Chondrocyte (in vitro differentiated cells): ENCODE data around the gene ANO2. TPM values are rescaled to one million over a fixed set of nuclear protein-coding genes. Genes with fewer than 3 reads are reported as not detected.

Source experiments
- DNase-seq: peaks from one replicate; pipeline ENCODE4 v3.0.0; 2021; ENCODE audit warnings: mixed read lengths, low spot score
- H3K27ac Mint-ChIP-seq: one replicate; pipeline ENCODE4 v1.8.0; 2021; ENCODE audit warnings: mild to moderate bottlenecking, moderate library complexity, mixed read lengths; ENCODE audit not compliant: unreplicated experiment
- H3K27me3 Mint-ChIP-seq: 2 replicates; pipeline ENCODE4 v1.8.0; 2021; ENCODE audit warnings: low read depth, mixed read lengths
- H3K36me3 Mint-ChIP-seq: 2 replicates; pipeline ENCODE4 v1.8.0; 2021; ENCODE audit warnings: low read depth, mixed read lengths
- H3K4me1 Mint-ChIP-seq: 2 replicates; pipeline ENCODE4 v1.8.0; 2021; ENCODE audit warnings: low read depth, mild to moderate bottlenecking, mixed read lengths
- H3K4me3 Mint-ChIP-seq: one replicate; pipeline ENCODE4 v1.8.0; 2021; ENCODE audit warnings: mild to moderate bottlenecking, moderate library complexity, mixed read lengths; ENCODE audit not compliant: unreplicated experiment
- H3K9me3 Mint-ChIP-seq: 2 replicates; pipeline ENCODE4 v1.8.0; 2021; ENCODE audit warnings: low read depth, mixed read lengths
- CTCF ChIP-seq: fragments of 200-600 bp; sonication (generic); IDR thresholded peaks from 2 replicates; pipeline ENCODE4 v1.5.0; 2021; ENCODE audit warnings: antibody characterized with exemption, mild to moderate bottlenecking, moderate library complexity
- total RNA-seq: library from RNA; stranded (reverse); gene quantifications from 3 replicates; pipeline ENCODE4 v1.2.1, GENCODE V29; 2021

ANO2 gene
- total RNA-seq, 1 donor from 2014 or later, result 0.47 TPM

- Mint-ChIP-seq H3K9me3 (peaks cover 10% of the 10 kb centered on the region), H3K4me3 (no peak overlapping the region), H3K27ac (no peak overlapping the region), H3K4me1 (peaks cover 19% of the 10 kb centered on the region), H3K27me3 (no peaks in the 10 kb centered on the region), H3K36me3 (peaks cover under 1% of the 10 kb centered on the region)
- no peak for DNase-seq
- no peak for TF ChIP-seq CTCF
These were observed 387.9 kb downstream of the ANO2 start for GRCh38 chr12:5556946-5557673.

DNA sequence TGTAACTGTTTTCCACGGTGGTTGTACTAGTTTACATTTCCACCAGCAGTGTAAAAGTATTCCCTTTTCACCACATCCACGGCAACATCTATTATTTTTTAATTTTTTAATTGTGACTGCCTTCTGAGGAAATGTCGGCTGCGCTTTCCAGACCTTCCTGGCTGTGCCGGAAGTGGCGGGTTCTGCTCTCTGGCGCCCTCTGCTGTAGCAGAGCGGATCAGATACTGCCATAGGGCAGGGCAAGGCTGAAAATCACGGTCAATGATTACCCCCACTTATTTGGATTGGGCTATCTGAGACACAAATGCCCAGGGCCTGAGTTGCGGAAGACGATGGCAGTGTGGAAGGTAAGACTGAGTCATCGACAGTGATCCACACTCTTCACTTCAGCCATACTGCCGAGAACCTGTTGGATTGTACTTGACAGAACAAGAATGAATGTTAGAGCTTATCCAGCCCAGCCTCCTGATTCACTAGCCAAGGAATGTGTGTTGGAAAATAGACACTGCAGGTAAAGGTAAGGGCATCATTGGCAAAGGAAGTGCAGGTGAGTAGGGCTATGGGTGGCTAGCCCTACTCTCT lies 388.9 kb downstream of the ANO2 start:
- DNase-seq, result no peak
- peak; percentile 58 for TF ChIP-seq CTCF
- H3K4me1 Mint-ChIP-seq, result peaks cover 19% of the 10 kb centered on the region

GRCh38 chr12:5554711-5555110 lies 390.3 kb downstream of the ANO2 start:
- Mint-ChIP-seq H3K36me3 (peaks cover 2% of the 10 kb centered on the region), H3K9me3 (peaks cover 15% of the 10 kb centered on the region), H3K27ac (no peak overlapping the region), H3K27me3 (peaks cover 10% of the 10 kb centered on the region), H3K4me1 (peaks cover 8% of the 10 kb centered on the region), H3K4me3 (no peak overlapping the region)
- DNase-seq, result no peak
- no peak for TF ChIP-seq CTCF

More for the DNA sequence above, 388.9 kb downstream of the ANO2 start:
- Mint-ChIP-seq H3K27ac (no peak overlapping the region), H3K27me3 (peaks cover 6% of the 10 kb centered on the region), H3K36me3 (peaks cover 2% of the 10 kb centered on the region), H3K4me3 (no peak overlapping the region), H3K9me3 (peaks cover 16% of the 10 kb centered on the region)

DNA sequence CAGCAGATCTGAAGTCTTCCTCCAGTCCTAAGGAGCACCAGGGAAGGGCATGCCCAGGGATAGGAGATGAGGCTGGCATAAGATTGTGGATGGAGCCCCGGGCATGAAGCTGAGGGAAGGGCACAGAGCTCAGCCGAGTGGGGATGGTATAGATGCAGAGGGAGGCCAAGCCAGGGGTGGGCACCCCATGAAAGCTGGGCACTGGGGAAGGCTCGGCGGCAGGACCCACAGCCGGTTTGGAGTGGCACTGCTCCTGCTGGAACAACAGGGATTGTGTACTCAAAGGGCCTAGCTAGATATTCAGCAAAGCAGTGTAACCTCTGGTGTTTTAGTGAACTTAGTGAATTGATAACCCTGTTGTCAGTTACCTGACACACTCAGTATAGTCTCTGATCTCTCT lies 396.0 kb downstream of the ANO2 start:
- peaks cover 2% of the 10 kb centered on the region for H3K36me3 Mint-ChIP-seq
- H3K27ac Mint-ChIP-seq, result no peak overlapping the region
- H3K4me1 Mint-ChIP-seq, result no peaks in the 10 kb centered on the region
- H3K4me3 Mint-ChIP-seq, result no peak overlapping the region
- H3K27me3 Mint-ChIP-seq, result peaks cover 15% of the 10 kb centered on the region
- TF ChIP-seq CTCF, result no peak
- DNase-seq, result no peak
- H3K9me3 Mint-ChIP-seq, result peaks cover 20% of the 10 kb centered on the region

GRCh38 chr12:5548152-5548943 lies 396.7 kb downstream of the ANO2 start:
- DNase-seq, result no peak
- Mint-ChIP-seq H3K4me1 (no peaks in the 10 kb centered on the region), H3K36me3 (peaks cover 2% of the 10 kb centered on the region), H3K27ac (no peak overlapping the region), H3K4me3 (no peak overlapping the region), H3K9me3 (peaks cover 26% of the 10 kb centered on the region), H3K27me3 (peaks cover 15% of the 10 kb centered on the region)
- no peak for TF ChIP-seq CTCF
